ENCODE measurements around the gene ACTL6B. TPM values are rescaled to one million over a fixed set of nuclear protein-coding genes. Genes with fewer than 3 reads are reported as not detected.
"Not testable (repeated sequence)": the region's sequence is repeated elsewhere in the genome, so short reads cannot be mapped to it uniquely, and the experiment has no call there.

ACTL6B gene
- total and polyA plus RNA-seq, 4 donors: not detected

GRCh38 chr7:100670074-100670473 lies 13.8 kb upstream of the ACTL6B start:
- Histone ChIP-seq H3K27me3 (ENCODE audit: control insufficient read depth in 4 of 4, insufficient read depth in 4 of 4, low read length in 3 of 4) (no peaks in the 10 kb centered on the region), H3K4me3 (ENCODE audit: low read depth in 1 of 3, low read length in 3 of 3) (no peak overlapping the region), H3K27ac (ENCODE audit: low read depth in 1 of 2, low read length in 2 of 2) (no peak overlapping the region), H3K36me3 (ENCODE audit: control insufficient read depth in 4 of 4, insufficient read depth in 3 of 4, low read depth in 1 of 4, low read length in 3 of 4) (no peaks in the 10 kb centered on the region), H3K4me1 (ENCODE audit: control insufficient read depth in 4 of 4, insufficient read depth in 4 of 4, low read length in 3 of 4) (no peaks in the 10 kb centered on the region), H3K9me3 (ENCODE audit: control insufficient read depth in 4 of 4, low read length in 3 of 4) (no peaks in the 10 kb centered on the region), H3K9ac (ENCODE audit: low read depth in 1 of 2, low read length in 2 of 2) (no peak overlapping the region)
- DNase-seq (ENCODE audit: low spot score): no peak
- TF ChIP-seq JUND (IDR thresholded peaks at IDR 0.05) (no peak), CTCF (IDR thresholded peaks at IDR 0.05; ENCODE audit: low read depth, low read length, missing input control) (no peak), NR2F2 (IDR thresholded peaks at IDR 0.05) (no peak), MAX (IDR thresholded peaks at IDR 0.05) (no peak), YY1 (IDR thresholded peaks at IDR 0.05) (no peak), ZBTB33 (IDR thresholded peaks at IDR 0.05) (no peak), FOXA1 (IDR thresholded peaks at IDR 0.05) (no peak), GABPA (IDR thresholded peaks at IDR 0.05 in 1 of 2, conservative IDR thresholded peaks at IDR 0.05 in 1 of 2) (no peak), TAF1 (conservative IDR thresholded peaks at IDR 0.05) (no peak), RAD21 (IDR thresholded peaks at IDR 0.05) (no peak), EGR1 (IDR thresholded peaks at IDR 0.05; ENCODE audit: low read depth in 2 of 2) (no peak), ATF3 (IDR thresholded peaks at IDR 0.05) (no peak), HNF4G (IDR thresholded peaks at IDR 0.05) (no peak), REST (IDR thresholded peaks at IDR 0.05) (no peak)
- 83% methylated on average over 8 of the region's 8 CpGs for WGBS

DNA sequence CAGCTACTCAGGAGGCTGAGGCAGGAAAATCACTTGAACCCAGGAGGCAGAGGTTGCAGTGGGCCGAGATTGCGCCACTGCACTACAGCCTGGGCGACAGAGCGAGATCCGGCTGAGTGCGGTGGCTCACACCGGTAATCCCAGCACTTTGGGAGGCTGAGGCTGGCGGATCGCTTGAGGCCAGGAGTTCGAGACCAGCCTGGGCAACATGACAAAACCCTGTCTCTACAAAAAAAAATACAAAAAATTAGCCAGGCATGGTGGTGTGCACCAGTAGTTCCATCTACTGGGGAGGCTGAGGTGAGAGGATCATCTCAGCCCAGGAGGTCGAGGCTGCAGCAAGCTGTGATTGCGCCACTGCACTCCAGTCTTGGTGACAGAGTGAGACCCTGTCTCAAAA lies 12.9 kb upstream of the ACTL6B start:
- DNase-seq (ENCODE audit: low spot score); H3K4me1 ChIP-seq (ENCODE audit: control insufficient read depth in 4 of 4, insufficient read depth in 4 of 4, low read length in 3 of 4): not testable (repeated sequence)
- WGBS: 96% methylated on average over 12 of the region's 12 CpGs

More for the DNA sequence above, 12.9 kb upstream of the ACTL6B start:
- not testable (repeated sequence) for H3K36me3 ChIP-seq (ENCODE audit: control insufficient read depth in 4 of 4, insufficient read depth in 3 of 4, low read depth in 1 of 4, low read length in 3 of 4); H3K27ac ChIP-seq (ENCODE audit: low read depth in 1 of 2, low read length in 2 of 2); H3K27me3 ChIP-seq (ENCODE audit: control insufficient read depth in 4 of 4, insufficient read depth in 4 of 4, low read length in 3 of 4); H3K4me3 ChIP-seq (ENCODE audit: low read depth in 1 of 3, low read length in 3 of 3); H3K9ac ChIP-seq (ENCODE audit: low read depth in 1 of 2, low read length in 2 of 2); H3K9me3 ChIP-seq (ENCODE audit: control insufficient read depth in 4 of 4, low read length in 3 of 4)

Measured in liver (tissue), 9 donors.